KG1 (cell line): ENCODE measurements around the gene CIT.
A peak's percentile ranks its signal among the peaks of the same experiment; 100 is the strongest.
"Not testable (repeated sequence)": the region's sequence is repeated elsewhere in the genome, so short reads cannot be mapped to it uniquely, and the experiment has no call there.

Experiments used
- DNase-seq: peaks from one replicate; lab custom pipeline; 2025; lab: John Stamatoyannopoulos, UW

Gene CIT, protein sequence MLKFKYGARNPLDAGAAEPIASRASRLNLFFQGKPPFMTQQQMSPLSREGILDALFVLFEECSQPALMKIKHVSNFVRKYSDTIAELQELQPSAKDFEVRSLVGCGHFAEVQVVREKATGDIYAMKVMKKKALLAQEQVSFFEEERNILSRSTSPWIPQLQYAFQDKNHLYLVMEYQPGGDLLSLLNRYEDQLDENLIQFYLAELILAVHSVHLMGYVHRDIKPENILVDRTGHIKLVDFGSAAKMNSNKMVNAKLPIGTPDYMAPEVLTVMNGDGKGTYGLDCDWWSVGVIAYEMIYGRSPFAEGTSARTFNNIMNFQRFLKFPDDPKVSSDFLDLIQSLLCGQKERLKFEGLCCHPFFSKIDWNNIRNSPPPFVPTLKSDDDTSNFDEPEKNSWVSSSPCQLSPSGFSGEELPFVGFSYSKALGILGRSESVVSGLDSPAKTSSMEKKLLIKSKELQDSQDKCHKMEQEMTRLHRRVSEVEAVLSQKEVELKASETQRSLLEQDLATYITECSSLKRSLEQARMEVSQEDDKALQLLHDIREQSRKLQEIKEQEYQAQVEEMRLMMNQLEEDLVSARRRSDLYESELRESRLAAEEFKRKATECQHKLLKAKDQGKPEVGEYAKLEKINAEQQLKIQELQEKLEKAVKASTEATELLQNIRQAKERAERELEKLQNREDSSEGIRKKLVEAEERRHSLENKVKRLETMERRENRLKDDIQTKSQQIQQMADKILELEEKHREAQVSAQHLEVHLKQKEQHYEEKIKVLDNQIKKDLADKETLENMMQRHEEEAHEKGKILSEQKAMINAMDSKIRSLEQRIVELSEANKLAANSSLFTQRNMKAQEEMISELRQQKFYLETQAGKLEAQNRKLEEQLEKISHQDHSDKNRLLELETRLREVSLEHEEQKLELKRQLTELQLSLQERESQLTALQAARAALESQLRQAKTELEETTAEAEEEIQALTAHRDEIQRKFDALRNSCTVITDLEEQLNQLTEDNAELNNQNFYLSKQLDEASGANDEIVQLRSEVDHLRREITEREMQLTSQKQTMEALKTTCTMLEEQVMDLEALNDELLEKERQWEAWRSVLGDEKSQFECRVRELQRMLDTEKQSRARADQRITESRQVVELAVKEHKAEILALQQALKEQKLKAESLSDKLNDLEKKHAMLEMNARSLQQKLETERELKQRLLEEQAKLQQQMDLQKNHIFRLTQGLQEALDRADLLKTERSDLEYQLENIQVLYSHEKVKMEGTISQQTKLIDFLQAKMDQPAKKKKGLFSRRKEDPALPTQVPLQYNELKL (N-terminal part only)

DNA sequence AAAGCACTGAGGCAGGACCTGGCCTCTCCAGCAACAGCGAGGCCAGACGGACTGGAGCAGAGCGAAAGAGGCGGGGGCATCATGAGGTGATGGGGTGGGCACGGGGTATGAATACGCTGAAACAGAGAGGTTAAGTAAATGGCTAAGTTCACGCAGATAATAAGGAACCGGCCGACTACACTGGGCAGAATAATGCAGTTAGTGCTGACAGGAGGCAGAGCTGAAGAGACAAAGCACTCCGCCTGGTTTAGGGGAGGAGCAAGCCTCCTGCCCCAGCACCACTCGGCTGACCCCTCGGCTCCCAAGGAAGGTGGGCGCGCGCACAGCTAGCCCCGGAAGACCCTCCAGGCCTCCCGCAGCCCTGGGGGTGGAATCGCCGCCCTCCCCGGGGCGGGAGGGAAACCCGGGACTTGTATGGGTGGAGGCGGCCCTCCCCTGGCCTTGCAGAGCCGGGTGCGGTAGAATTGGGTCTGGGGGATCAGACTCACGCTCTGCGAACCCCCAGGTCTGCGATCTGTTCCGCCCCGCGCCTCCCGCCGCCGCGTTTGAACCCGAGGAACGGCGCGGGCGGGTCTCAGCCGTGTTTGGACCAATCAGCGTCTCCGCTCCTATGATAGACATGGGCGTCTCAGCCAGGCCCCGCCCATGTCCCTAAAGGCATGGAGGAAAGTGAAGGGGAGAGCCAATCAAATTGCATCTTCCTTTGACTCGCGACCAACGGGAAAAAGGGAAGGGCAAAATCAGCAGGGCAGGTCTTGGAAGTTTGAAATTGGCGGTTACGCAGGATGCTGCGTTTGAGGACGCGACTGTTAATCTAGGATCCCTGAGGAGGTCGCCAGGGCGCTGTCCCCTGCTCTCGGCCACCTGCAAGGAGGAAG is at the start of gene CIT:
Gene CIT, minus strand, starts transcription at position 560 of the 878 bp plus-strand sequence. CDS start 1,152 bp downstream, outside the sequence.
- peak; percentile 88 for DNase-seq

DNA sequence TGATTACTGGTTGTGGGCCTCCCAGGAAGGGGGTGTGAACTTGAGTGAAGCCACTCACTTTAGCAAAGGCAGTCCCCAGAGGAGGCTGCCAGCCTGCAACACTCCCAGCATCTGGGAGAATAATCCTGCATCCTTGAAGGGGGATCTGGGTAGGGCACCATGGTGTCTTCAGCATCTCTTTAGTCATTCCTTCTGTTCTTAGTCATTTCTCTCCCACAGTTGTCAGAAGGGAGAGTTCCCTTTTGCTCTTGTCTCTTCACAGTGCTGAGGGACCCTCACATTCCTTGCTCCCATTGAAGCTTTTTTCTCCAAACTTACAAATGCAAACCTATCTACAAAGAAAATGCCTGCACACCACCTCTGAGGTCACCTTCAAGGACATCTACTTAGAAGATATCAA is 48.1 kb upstream of the CIT start:
- no peak for DNase-seq

- no peak for DNase-seq
Observed at GRCh38 chr12:119920064-119920463, 42.9 kb upstream of the CIT start.

DNA sequence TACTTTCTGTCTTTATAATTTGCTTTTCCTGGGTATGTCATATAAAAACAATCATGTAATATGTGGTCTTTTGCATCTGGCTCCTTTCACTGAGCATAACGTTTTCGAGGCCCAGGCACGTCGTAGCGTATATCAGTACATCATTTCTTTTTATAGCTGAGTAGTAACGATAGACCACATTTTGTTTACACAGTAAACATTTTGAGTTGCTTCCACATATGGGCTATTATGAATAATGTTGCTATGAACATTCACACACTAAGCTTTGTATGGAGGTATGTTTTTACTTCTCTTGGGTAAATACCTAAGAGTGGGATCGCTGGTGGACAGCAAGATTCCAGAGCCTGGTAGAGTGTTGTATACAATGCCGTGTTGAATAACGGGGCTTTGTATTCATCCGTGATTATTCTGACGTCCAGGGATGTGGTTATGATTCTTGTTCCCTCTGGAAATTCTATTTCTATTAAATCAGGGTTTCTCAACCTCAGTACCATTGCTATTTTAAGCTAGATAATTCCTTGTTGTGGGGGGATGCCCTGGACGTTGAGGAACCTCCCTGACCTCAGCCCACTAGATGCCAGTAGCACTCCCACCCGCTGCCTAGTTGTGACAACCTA is 38.9 kb upstream of the CIT start:
- no peak for DNase-seq

DNA sequence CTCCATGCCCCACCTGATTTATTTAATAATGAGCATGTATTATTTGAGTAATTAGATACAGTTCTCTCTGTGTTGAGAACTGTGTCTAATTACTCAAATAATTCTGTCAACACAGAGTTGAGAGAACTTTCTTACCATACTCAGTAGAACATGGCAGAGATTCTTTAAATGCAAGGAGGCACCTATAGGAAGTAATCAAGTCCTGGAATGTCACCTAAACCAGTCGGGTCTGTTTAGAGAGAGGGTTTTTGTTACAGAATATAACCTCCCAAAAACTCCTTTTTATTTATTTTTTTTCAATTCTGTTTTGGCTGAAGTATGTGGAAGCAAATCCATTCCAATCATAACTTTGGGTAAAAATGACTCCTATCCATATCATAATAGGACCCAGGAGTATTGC is 37.5 kb upstream of the CIT start:
- DNase-seq = no peak

- no peak for DNase-seq
Observed at GRCh38 chr12:119913536-119914330, 36.6 kb upstream of the CIT start.

- DNase-seq = no peak
Observed at GRCh38 chr12:119911182-119911581, 34.1 kb upstream of the CIT start.

DNA sequence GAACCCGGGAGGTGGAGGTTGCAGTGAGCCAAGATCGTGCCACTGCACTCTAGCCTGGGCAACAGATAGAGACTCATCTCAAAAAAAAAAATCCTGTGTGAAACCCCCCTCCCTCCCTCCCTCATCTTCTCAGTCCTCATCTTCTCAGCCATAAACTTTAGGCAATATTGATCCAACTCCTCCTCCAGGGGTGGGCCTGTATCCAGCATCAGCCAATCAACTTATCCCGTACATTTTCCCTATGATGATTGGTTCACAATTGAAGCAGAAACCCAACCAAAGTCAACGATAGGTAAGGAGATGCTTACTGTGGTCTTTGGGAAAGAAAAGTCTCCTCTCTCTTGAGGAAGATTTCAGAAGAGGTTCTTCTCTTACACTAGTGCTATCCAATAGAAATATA is 33.5 kb upstream of the CIT start:
- no peak for DNase-seq

GRCh38 chr12:119902084-119902509 is 25.0 kb upstream of the CIT start:
- DNase-seq = peak; percentile 12

GRCh38 chr12:119901670-119902069 is 24.6 kb upstream of the CIT start:
- no peak for DNase-seq

- no peak for DNase-seq
Observed at GRCh38 chr12:119894916-119895315, 17.8 kb upstream of the CIT start.

DNA sequence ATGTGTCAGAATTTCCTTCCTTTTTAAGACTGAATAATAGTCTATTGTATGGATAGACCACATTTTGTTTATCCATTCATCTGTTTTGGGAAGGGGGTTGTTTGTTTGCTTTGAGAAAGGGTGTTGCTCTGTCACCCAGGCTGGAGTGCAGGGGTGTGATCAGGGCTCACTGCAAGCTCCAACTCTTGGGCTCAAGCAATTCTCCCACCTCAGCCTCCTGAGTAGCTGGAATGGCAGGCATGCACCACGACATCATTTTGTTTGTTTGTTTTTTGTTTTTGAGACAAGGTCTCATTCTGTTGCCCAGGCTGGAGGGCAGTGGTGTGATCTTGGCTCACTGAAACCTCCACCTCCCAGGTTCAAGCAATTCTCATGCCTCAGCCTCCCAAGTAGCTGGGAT is 15.5 kb upstream of the CIT start:
- not testable (repeated sequence) for DNase-seq

DNA sequence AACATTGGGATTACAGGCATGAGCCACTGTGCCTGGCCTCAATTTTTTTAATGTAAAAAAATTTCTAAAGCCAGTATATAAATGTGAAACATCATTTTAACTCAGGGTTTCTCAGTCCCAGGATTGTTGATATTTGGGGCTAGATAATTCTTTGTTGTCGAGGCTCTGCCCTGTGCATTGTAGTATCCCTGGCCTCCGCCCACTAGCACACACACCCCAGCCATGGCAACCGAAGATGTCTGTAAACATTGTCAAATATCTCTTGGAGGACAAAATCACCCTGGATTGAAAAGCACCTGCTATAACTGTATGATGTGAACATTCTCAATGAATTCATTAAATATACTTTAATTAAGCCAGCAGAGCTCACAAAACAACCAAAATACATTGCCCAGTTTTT is 8.4 kb upstream of the CIT start:
- DNase-seq = no peak

DNA sequence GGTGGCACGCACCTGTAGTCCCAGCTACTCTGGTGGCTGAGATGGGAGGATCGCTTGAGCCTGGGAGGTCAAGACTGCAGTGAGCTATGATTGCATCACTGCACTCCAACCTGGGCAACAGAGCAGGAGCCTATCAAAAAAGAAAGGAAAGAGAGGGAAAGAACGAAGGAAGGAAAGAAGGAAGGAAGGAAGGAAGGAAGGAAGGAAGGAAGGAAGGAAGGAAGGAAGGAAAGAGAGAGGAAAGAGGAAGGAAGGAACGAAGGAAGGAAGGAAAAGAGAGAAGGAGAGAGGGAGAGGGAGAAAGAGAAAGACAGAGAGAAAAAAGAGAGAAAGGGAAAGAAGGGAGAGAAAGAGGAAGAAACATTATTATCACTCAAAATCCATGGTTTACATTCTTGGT is 6.7 kb upstream of the CIT start:
- DNase-seq = not testable (repeated sequence)

GRCh38 chr12:119883237-119883636 is 6.1 kb upstream of the CIT start:
- DNase-seq = no peak

GRCh38 chr12:119877639-119877948 is 474 bp upstream of the CIT start:
- no peak for DNase-seq

- DNase-seq = no peak
Observed at GRCh38 chr12:119870457-119870856, 6.7 kb downstream of the CIT start.

DNA sequence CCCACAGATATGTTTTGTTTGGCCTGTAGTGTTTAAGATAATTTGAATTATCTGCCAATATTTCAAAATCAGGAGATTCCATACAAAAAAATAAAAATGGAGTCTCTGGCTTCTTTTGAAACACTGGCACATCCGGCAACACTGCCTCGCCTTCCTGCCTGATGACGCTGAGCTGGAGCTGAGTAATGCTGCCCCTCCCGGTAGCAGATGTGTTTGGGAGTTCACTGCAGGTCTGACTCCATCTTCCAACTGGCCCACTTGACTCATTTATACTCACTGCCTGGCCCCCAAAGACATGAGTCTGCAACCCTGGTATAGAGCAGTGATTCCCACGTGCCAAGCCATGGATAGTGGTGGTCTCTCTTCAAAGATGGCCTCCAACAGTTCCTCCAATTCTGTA is 7.4 kb downstream of the CIT start:
- no peak for DNase-seq

GRCh38 chr12:119868992-119869391 is 8.1 kb downstream of the CIT start:
- DNase-seq = no peak

DNA sequence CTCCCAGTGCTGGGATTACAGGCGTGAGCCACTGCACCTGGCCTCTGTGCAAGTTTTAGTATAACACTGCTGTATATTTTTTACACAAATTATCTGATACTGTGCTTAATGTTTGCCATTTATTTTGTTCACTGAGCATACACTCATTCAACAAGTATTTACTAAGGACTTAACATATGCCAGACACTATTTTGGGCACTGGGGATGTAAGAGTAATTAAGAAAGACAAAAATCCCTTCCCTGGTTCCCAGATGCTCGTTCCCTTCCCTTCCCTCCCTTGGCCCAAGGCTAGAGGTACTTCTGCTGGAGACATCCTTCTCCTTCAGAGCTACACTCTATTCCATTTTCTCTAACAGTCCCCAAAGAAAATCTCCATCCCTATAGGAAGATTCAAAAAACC is 12.5 kb downstream of the CIT start:
- DNase-seq = no peak
